Cerebellar nuclear complex (tissue), 1 donor: ENCODE results near the gene ATXN1.
"Not testable (repeated sequence)": the region's sequence is repeated elsewhere in the genome, so short reads cannot be mapped to it uniquely, and the experiment has no call there.

Experiments
- DNase-seq, 2 experiments: peaks; one replicate each; lab custom pipeline; 2025; lab: John Stamatoyannopoulos, UW

The ATXN1 gene

GRCh38 chr6:16386057-16386456 is 375.2 kb downstream of the ATXN1 start:
- DNase-seq: no peak

- DNase-seq: no peak
Observed at GRCh38 chr6:16383607-16384206, 377.6 kb downstream of the ATXN1 start.

- not testable (repeated sequence) for DNase-seq
Observed at GRCh38 chr6:16381968-16382367, 379.3 kb downstream of the ATXN1 start.

DNA sequence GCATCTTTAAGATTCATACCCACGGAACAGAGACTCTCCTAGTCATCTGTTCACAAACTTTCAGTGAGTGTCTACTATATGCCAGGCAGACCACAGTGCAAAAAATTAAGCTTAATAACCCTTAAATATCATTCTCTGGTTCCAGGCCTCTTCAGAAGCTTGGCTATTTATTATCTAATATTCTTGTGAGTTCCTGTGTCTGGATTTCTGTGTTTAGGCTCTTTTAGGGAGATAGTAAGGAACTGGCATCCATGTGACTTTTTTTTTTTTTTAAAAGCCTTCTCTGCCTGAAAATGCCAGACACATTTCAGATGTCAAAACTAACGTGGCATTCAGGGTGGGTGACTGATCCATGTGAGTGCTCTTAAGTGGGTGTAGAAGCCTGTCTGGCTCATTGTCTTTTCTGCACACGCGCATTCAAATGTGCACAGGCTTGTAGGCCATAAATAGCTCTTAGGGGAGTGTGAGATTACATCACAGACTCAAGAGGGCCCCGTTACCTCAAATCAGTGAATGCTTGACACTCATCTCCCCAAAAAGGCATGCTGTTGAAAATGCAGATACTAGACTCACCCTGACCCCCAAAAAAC is 380.9 kb downstream of the ATXN1 start:
- DNase-seq: no peak

DNA sequence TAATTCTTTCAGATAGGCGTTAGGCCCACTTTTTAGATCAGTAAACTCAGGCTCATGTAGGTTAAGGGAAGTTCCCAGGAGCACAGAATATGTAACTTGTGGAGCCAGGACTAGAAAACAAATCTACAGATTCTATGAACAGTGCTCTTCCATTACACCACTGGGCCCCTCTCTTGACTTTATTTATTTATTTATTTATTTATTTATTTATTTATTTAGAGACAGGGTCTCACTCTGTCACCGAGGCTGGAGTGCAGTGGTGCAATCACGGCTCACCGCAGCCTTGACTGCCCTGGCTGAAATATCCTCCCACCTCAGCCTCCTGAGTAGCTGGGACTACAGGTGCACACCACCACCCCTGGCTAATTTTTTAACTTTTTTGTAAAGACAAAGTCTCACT is 382.9 kb downstream of the ATXN1 start:
- not testable (repeated sequence) for DNase-seq

DNA sequence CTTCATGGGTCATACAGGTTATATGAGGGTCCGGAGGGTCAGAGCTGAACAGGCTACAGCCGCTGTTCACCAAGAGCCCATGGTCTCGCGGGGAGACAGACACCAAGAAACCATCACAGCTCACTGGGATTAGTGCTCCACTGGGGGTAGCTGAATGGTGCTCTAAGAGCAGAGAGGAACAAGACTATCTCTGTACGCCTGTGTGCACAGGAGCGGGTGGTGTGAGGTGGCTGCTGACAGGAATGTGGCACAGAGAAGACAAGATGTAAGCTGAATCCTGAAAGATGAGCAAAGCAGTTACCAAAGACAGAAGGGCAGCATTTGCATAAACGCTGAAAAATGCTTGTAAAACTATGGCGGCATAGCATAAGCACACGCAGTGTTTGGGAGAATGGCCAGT is 383.8 kb downstream of the ATXN1 start:
- DNase-seq: no peak

- DNase-seq: no peak
Observed at GRCh38 chr6:16375843-16376242, 385.4 kb downstream of the ATXN1 start.

- no peak for DNase-seq
Observed at GRCh38 chr6:16375206-16375605, 386.1 kb downstream of the ATXN1 start.

GRCh38 chr6:16374461-16375200 is 386.6 kb downstream of the ATXN1 start:
- DNase-seq: no peak

DNA sequence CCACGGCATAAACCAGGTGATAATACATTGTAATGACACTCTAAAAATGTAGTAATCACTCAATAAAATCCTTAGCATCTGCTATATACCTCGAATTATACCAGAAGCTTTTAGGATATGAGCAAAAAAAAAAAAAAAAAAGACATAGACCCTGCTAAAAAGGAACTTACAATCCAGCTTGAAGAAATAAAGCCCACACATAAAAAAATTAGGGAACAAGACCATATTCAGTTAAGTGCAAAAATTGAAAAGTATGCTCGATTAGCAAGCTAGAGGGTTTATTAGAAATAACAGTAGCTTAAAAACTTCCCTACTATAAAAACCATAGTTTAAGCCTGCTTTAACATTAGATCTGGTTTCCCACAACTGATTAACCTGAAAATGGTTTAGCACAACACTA is 387.2 kb downstream of the ATXN1 start:
- no peak for DNase-seq

GRCh38 chr6:16372029-16372776 is 389.1 kb downstream of the ATXN1 start:
- no peak for DNase-seq

DNA sequence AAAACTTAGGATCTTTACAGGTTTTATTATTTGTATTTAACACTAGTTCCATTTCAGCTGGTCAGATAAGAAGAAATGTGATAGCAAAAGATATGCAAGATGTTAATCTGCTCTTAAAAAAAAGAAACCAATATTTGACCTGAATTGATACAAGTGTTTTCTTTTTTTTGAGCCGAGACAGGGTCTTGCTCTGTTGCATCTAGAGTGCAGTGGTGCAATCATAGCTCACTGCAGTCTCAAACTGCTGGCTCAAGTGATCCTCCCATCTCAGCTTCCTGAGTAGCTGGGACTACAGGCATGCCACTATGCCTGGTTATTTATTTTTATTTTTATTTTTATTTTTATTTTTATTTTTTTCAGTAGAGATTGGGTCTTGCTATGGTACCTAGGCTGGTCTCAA is 389.9 kb downstream of the ATXN1 start:
- no peak for DNase-seq

DNA sequence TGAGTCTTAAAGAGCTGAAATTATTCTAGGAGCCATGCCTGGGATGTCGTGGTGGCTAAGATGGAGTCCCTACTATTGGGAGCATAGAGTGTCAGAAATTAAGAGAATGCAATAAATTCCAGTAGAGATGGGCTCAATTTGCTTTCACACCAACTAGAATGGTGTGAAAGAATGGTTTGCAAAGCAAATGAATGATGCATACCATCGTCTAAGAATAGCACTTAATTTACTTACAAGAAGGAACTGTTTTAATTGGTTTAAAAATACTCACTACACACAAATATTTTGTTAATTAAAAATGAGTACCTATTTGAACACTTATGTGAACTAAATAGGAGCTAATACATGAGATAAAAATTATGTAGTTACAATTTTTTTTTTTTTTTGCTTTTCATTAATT is 390.3 kb downstream of the ATXN1 start:
- no peak for DNase-seq

DNA sequence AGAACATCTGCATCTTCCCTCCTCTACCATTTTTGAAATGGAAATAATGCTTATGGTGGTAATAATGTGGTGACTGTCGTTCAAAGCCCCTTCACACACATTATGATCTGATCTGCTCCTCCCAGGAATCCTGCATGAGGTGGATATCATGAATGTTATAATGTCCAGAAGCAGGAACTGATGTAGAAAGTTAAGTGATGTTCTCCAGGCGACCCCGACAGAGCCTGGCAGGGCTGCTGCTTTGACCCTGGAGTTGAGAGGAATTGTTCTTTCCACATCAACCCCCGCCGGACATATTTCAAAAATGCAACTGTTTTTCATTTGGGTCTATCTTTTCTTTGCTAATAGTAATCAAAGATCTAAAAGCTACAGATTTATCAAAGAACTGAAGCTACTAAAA is 391.3 kb downstream of the ATXN1 start:
- DNase-seq: no peak

DNA sequence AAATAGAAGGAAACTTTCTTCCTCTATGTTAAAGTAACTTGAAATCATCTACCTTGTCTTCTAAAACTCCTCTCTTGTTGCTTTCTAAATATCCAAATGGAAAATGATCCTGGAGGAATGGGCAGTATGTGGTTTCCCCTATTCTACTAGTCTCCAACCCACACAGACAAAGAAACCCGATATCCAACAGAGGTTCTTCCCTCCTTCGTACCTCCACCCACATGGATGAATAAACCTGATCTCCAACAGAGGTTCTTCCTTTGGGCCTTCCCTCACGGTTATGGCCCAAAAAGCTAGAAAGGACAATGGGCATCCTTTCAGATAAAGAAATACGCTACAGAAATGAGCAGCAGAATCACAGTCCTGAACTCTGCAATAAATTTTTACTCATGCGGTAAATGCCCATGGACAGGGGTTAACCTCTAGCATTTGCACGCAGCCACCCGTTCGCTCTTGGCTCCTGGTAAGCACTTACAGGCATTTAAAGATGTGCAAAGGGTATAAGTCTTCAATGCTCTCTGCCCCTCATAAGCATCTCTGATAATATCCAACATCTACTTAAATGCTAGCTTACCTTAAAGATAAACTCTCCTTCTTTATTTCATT is 392.0 kb downstream of the ATXN1 start:
- no peak for DNase-seq

DNA sequence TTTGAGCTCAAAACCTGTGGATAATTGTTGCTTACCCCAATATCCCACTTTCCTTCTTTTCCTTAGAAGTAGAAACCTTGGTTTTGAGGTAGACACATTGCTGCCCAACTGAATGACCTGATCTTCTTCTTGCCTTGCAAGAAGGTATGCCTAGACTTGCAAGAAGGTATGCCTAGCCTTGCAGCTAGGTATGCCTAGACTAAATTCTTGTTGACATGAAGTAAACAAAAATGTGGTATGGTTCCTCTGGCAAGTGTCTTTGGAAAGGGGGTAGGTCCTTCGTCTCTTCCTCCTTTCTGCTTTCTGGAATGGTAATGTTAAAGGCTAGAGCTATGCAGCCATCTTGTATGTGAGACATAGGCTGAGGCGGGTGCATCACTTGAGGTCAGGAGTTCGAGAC is 393.7 kb downstream of the ATXN1 start:
- no peak for DNase-seq

DNA sequence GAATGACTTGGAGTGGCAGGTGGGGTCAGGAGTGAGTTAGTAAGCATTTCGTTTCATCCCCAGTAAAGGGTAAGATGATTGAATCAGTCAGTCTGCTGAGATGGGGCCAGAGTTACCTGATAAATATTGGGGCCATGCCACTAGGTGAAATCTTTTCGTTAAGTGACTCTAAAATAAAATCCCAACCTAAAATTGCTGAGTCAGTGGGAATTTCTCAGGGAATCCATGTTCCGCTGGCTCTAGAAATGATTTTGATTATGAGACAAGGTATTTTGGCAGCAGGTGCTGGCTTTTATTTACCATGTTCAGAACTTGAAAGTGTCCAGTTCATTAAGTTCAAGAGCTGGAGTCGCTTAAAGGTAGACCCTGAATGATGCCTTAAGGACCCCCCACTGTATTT is 397.5 kb downstream of the ATXN1 start:
- no peak for DNase-seq

- DNase-seq: no peak
Observed at GRCh38 chr6:16362819-16363589, 398.3 kb downstream of the ATXN1 start.

GRCh38 chr6:16362296-16362695 is 399.0 kb downstream of the ATXN1 start:
- DNase-seq: no peak

DNA sequence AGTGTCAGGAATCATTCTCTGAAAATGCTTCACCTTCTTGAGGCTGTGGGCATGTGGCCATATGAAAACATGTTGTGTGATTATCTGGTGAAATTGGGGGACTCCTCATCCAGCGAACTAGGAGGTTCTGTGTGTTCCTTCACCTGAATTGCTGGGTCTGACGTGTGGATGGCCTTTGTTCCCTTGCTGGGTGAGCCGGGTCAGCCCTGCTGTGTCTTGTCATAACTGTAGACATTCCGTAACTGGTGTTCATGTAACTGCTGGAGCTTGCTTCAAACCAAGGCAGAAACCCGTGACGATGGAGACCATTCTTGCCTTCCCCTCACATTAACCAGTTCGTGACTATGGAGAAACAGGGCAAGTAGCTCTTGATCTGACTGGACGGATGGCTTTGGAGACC is 399.4 kb downstream of the ATXN1 start:
- no peak for DNase-seq

GRCh38 chr6:16361121-16361520 is 400.1 kb downstream of the ATXN1 start:
- no peak for DNase-seq

DNA sequence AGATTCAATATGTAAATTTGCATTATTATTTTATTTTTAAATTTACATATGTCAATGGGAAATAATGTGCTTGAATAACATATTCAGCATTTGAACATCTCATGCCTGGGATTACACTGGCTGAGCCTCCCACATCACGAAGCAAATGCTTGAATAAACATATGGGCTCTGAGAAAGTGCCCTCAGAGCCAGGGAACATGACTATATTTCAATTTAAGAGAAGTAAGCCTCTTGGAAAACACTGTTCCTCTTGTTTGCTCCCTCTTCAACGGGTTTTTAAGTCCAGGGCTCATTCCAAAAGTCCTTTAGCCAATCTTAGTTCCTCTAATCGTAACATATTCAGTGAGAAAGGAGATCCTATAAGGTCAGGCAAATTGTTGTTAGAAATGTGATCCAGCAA is 400.9 kb downstream of the ATXN1 start:
- no peak for DNase-seq
